Measurements from ENCODE around the gene GRID1. TPM values are rescaled to one million over a fixed set of nuclear protein-coding genes. Genes with fewer than 3 reads are reported as not detected.
A peak's percentile ranks its signal among the peaks of the same experiment; 100 is the strongest.

Gene GRID1
- polyA plus RNA-seq, 1 donor (not counting 4 experiments of a cell fraction or from before 2014, with no cell fraction given), result 0.01 TPM

GRCh38 chr10:85927952-85928665 lies 438.5 kb downstream of the GRID1 start:
- no peak for TF ChIP-seq EZH2 (IDR thresholded peaks at IDR 0.05; ENCODE audit: low read length)
- no peak for TF ChIP-seq CTCF (optimal IDR thresholded peaks at IDR 0.05 in 1 of 3, IDR thresholded peaks at IDR 0.05 in 1 of 3, conservative IDR thresholded peaks at IDR 0.05 in 1 of 3; ENCODE audit: extremely low read depth in 1 of 3, insufficient read depth in 2 of 3, low read length in 3 of 3)
- Histone ChIP-seq H3K27ac (ENCODE audit: control insufficient read depth, insufficient read depth, low read length) (no peak overlapping the region), H3K4me2 (ENCODE audit: control insufficient read depth, extremely low read depth, insufficient read depth, low read depth, low read length) (no peak overlapping the region), H3K79me2 (ENCODE audit: control insufficient read depth, insufficient read depth, low read length) (no peaks in the 10 kb centered on the region), H3K27me3 (ENCODE audit: control insufficient read depth, extremely low read depth, insufficient read depth, low read length) (no peaks in the 10 kb centered on the region), H2AFZ (ENCODE audit: control insufficient read depth, low read length) (no peak overlapping the region), H3K9me3 (ENCODE audit: control insufficient read depth, low read depth, low read length) (no peaks in the 10 kb centered on the region), H3K9me1 (ENCODE audit: control insufficient read depth, extremely low read depth, insufficient read depth, low read length) (no peaks in the 10 kb centered on the region), H3K4me3 (ENCODE audit: control insufficient read depth in 2 of 3, extremely low read depth in 1 of 3, insufficient read depth in 2 of 3, low read depth in 1 of 3, low read length in 3 of 3) (no peak overlapping the region), H3K9ac (ENCODE audit: control insufficient read depth, extremely low read depth, insufficient read depth, low read length) (no peak overlapping the region), H3K4me1 (ENCODE audit: control insufficient read depth, extremely low read depth, insufficient read depth, low read length) (peaks cover 6% of the 10 kb centered on the region), H4K20me1 (ENCODE audit: control insufficient read depth, extremely low read depth, insufficient read depth, low read length) (no peaks in the 10 kb centered on the region), H3K36me3 (ENCODE audit: control insufficient read depth in 2 of 2, extremely low read depth in 1 of 2, insufficient read depth in 2 of 2, low read length in 2 of 2) (no peaks in the 10 kb centered on the region)
- dilution Hi-C loops (cut with MboI; ENCODE audit: extremely low pct_ligation_motif_present, low sequenced_read_pairs), result no loop called here
- FAIRE-seq, result peak; percentile 89
- DNase-seq (ENCODE audit: low read depth, low spot score), result peak; percentile 73

GRCh38 chr10:85926986-85927385 lies 439.6 kb downstream of the GRID1 start:
- H2AFZ ChIP-seq (ENCODE audit: control insufficient read depth, low read length), result no peak overlapping the region
- no peaks in the 10 kb centered on the region for H3K9me1 ChIP-seq (ENCODE audit: control insufficient read depth, extremely low read depth, insufficient read depth, low read length)
- no peaks in the 10 kb centered on the region for H3K36me3 ChIP-seq (ENCODE audit: control insufficient read depth in 2 of 2, extremely low read depth in 1 of 2, insufficient read depth in 2 of 2, low read length in 2 of 2)
- no peaks in the 10 kb centered on the region for H3K27me3 ChIP-seq (ENCODE audit: control insufficient read depth, extremely low read depth, insufficient read depth, low read length)
- no peaks in the 10 kb centered on the region for H4K20me1 ChIP-seq (ENCODE audit: control insufficient read depth, extremely low read depth, insufficient read depth, low read length)
- dilution Hi-C loops (cut with MboI; ENCODE audit: extremely low pct_ligation_motif_present, low sequenced_read_pairs), result no loop called here
- H3K9me3 ChIP-seq (ENCODE audit: control insufficient read depth, low read depth, low read length), result no peaks in the 10 kb centered on the region
- FAIRE-seq (peak; percentile 39), DNase-seq (ENCODE audit: low read depth, low spot score) (no peak)
- H3K4me2 ChIP-seq (ENCODE audit: control insufficient read depth, extremely low read depth, insufficient read depth, low read depth, low read length), result no peak overlapping the region
- H3K27ac ChIP-seq (ENCODE audit: control insufficient read depth, insufficient read depth, low read length), result no peak overlapping the region
- H3K4me3 ChIP-seq (ENCODE audit: control insufficient read depth in 2 of 3, extremely low read depth in 1 of 3, insufficient read depth in 2 of 3, low read depth in 1 of 3, low read length in 3 of 3), result no peak overlapping the region
- peaks cover 6% of the 10 kb centered on the region for H3K4me1 ChIP-seq (ENCODE audit: control insufficient read depth, extremely low read depth, insufficient read depth, low read length)
- H3K79me2 ChIP-seq (ENCODE audit: control insufficient read depth, insufficient read depth, low read length), result no peaks in the 10 kb centered on the region
- no peak overlapping the region for H3K9ac ChIP-seq (ENCODE audit: control insufficient read depth, extremely low read depth, insufficient read depth, low read length)
- TF ChIP-seq CTCF (optimal IDR thresholded peaks at IDR 0.05 in 1 of 3, IDR thresholded peaks at IDR 0.05 in 1 of 3, conservative IDR thresholded peaks at IDR 0.05 in 1 of 3; ENCODE audit: extremely low read depth in 1 of 3, insufficient read depth in 2 of 3, low read length in 3 of 3), result no peak
- no peak for TF ChIP-seq EZH2 (IDR thresholded peaks at IDR 0.05; ENCODE audit: low read length)
